GM12878 (cell line): Measurements from ENCODE around the gene SNRPA. TPM values are rescaled to one million over a fixed set of nuclear protein-coding genes. Genes with fewer than 3 reads are reported as not detected.

Source experiments
- ATF2 ChIP-seq: IDR thresholded peaks from 2 replicates; pipeline ENCODE4 v1.6.1; 2012; ENCODE audit warnings: low read length, inconsistent platforms
- ATF7 ChIP-seq: fragments of 450-650 bp; IDR thresholded peaks from 2 replicates; pipeline ENCODE4 v1.6.1; 2016; ENCODE audit warnings: low read depth, mild to moderate bottlenecking
- BCL11A ChIP-seq: IDR thresholded peaks from 2 replicates; pipeline ENCODE4 v1.6.1; 2011; ENCODE audit warnings: low read depth, low read length
- BCL3 ChIP-seq: IDR thresholded peaks from 2 replicates; pipeline ENCODE4 v1.6.1; 2011; ENCODE audit warnings: borderline replicate concordance, low read depth, mild to moderate bottlenecking, moderate library complexity, low read length; ENCODE audit not compliant: insufficient read depth, poor library complexity, severe bottlenecking
- BMI1 ChIP-seq: fragments of 450-650 bp; IDR thresholded peaks from 2 replicates; pipeline ENCODE4 v1.6.1; 2016; ENCODE audit warnings: mild to moderate bottlenecking, moderate library complexity, borderline replicate concordance
- CEBPB ChIP-seq, 2 experiments: fragments of 150-350 bp in 1 of 2; IDR thresholded peaks; 2 replicates each; pipeline ENCODE4 v1.6.1; 2012 to 2014; ENCODE audit warnings: low read depth in 2 of 2, low read length in 2 of 2, borderline replicate concordance in 1 of 2, inconsistent platforms in 1 of 2
- CTCF ChIP-seq, 3 experiments: IDR thresholded peaks in 2 of 3; conservative IDR thresholded peaks in 1 of 3; 2 replicates each; pipeline ENCODE4 v1.5.1; 2011; ENCODE audit warnings: low read depth in 3 of 3, low read length in 3 of 3, mild to moderate bottlenecking in 3 of 3, control low read depth in 2 of 3, moderate library complexity in 2 of 3, inconsistent platforms in 1 of 3, mixed read lengths in 1 of 3; ENCODE audit not compliant: control insufficient read depth in 2 of 3, insufficient read depth in 1 of 3; ENCODE audit errors: extremely low read depth in 1 of 3
- ETV6 ChIP-seq, 2 experiments: fragments of 450-650 bp in 1 of 2; IDR thresholded peaks in 1 of 2; conservative IDR thresholded peaks in 1 of 2; 2 replicates each; pipeline ENCODE4 v1.6.1; 2014; ENCODE audit warnings: antibody characterized with exemption in 1 of 2, borderline replicate concordance in 1 of 2, low read depth in 1 of 2, mild to moderate bottlenecking in 1 of 2, moderate library complexity in 1 of 2
- HDGF ChIP-seq: fragments of 450-650 bp; IDR thresholded peaks from 2 replicates; pipeline ENCODE4 v1.6.1; 2016; ENCODE audit warnings: antibody characterized with exemption
- LARP7 ChIP-seq: fragments of 450-650 bp; IDR thresholded peaks from 2 replicates; pipeline ENCODE4 v1.6.1; 2017; ENCODE audit warnings: mild to moderate bottlenecking
- MAX ChIP-seq: IDR thresholded peaks from 2 replicates; pipeline ENCODE4 v1.6.1; 2012; ENCODE audit warnings: low read depth, low read length, improper control_type of control experiment
- NFXL1 ChIP-seq: fragments of 450-650 bp; IDR thresholded peaks from 2 replicates; pipeline ENCODE4 v1.6.1; 2017; ENCODE audit warnings: antibody characterized with exemption, mild to moderate bottlenecking, borderline replicate concordance
- NR2F1 ChIP-seq: fragments of 450-650 bp; conservative IDR thresholded peaks from 2 replicates; pipeline ENCODE4 v1.6.1; 2017; ENCODE audit warnings: mild to moderate bottlenecking
- NRF1 ChIP-seq: conservative IDR thresholded peaks from 2 replicates; pipeline ENCODE4 v1.6.1; 2011; ENCODE audit warnings: mild to moderate bottlenecking, low read depth, low read length, improper control_type of control experiment
- PAX8 ChIP-seq: fragments of 450-650 bp; IDR thresholded peaks from 2 replicates; pipeline ENCODE4 v1.6.1; 2017; ENCODE audit warnings: mild to moderate bottlenecking, moderate library complexity
- PML ChIP-seq: IDR thresholded peaks from 2 replicates; pipeline ENCODE4 v1.6.1; 2012; ENCODE audit warnings: low read length, inconsistent platforms
- RBBP5 ChIP-seq: fragments of 200-600 bp; sonication (generic); conservative IDR thresholded peaks from 2 replicates; pipeline ENCODE4 v1.6.1; 2016
- RCOR1 ChIP-seq: conservative IDR thresholded peaks from 2 replicates; pipeline ENCODE4 v1.6.1; 2012; ENCODE audit warnings: low read depth, low read length, improper control_type of control experiment
- SIN3A ChIP-seq: IDR thresholded peaks from 2 replicates; pipeline ENCODE4 v1.6.1; 2012; ENCODE audit warnings: low read depth, low read length, improper control_type of control experiment
- SIX5 ChIP-seq: IDR thresholded peaks from 2 replicates; pipeline ENCODE4 v1.6.1; 2011; ENCODE audit warnings: mild to moderate bottlenecking, low read depth, low read length, moderate library complexity; ENCODE audit not compliant: severe bottlenecking
- SRF ChIP-seq, 2 experiments: IDR thresholded peaks; 2 replicates each; pipeline ENCODE4 v1.6.1; 2011; ENCODE audit warnings: low read depth in 2 of 2, low read length in 2 of 2, mild to moderate bottlenecking in 1 of 2, moderate library complexity in 1 of 2
- TAF1 ChIP-seq: IDR thresholded peaks from 2 replicates; pipeline ENCODE4 v1.6.1; 2011; ENCODE audit warnings: mild to moderate bottlenecking, low read depth, low read length, borderline replicate concordance
- USF2 ChIP-seq: IDR thresholded peaks from 2 replicates; pipeline ENCODE4 v1.6.1; 2011; ENCODE audit warnings: low read depth, low read length, improper control_type of control experiment, borderline replicate concordance
- YBX1 ChIP-seq: fragments of 450-650 bp; IDR thresholded peaks from 2 replicates; pipeline ENCODE4 v1.6.1; 2016; ENCODE audit warnings: antibody characterized with exemption
- ZNF622 ChIP-seq: fragments of 450-650 bp; IDR thresholded peaks from 2 replicates; pipeline ENCODE4 v1.6.1; 2017; ENCODE audit warnings: mild to moderate bottlenecking, inconsistent platforms
- ZSCAN29 ChIP-seq: fragments of 450-650 bp; IDR thresholded peaks from 2 replicates; pipeline ENCODE4 v1.6.1; 2017; ENCODE audit warnings: mild to moderate bottlenecking, moderate library complexity
- polyA plus RNA-seq, 11 experiments: library from polyadenylated mRNA; depleted of rRNA in 4 of 11; unstranded in 6 of 11; stranded (reverse) in 5 of 11; fragments of >200 nt; fragmentation: Nextera tagmentation in 4 of 11; fragmentation: Illumina TruSeq in 1 of 11; extraction: Ambion mirVana in 4 of 11; extraction: Trizol in 1 of 11; gene quantifications; 1 replicate in 1 of 11; 2 replicates in 10 of 11; pipeline versions ENCODE4 v1.2.1 to v1.2.3, GENCODE V29; 2011 to 2016; ENCODE audit warnings: inconsistent platforms in 2 of 11, missing spikeins in 2 of 11, low read depth in 1 of 11
- total RNA-seq, 4 experiments: library from RNA; depleted of rRNA in 3 of 4; stranded (reverse); fragments of >200 nt in 3 of 4; fragmentation: Illumina TruSeq in 1 of 4; extraction: Trizol in 1 of 4; gene quantifications; 2 replicates each; pipeline versions ENCODE4 v1.2.1 to v1.2.3, GENCODE V29; 2013 to 2021

Gene SNRPA
- total and polyA plus RNA-seq, 10 of the 15 experiments (the other 5 are each of a cell fraction or from before 2014, with no cell fraction given), result 14.8 to 299 (median 202) TPM

GRCh38 chr19:40716482-40717324 lies 34.3 kb upstream of the SNRPA start, which contains the start of the genes COQ8B and ITPKC (continued):
- TF ChIP-seq NFXL1, result no peak
- TF ChIP-seq YBX1, result no peak
- peak; percentile 71 for TF ChIP-seq NR2F1
- peak; percentile 74 for TF ChIP-seq SIN3A
- TF ChIP-seq NRF1, result no peak
- peak; percentile 95 for TF ChIP-seq LARP7
- no peak for TF ChIP-seq ETV6 (conservative IDR thresholded peaks at IDR 0.05 in 1 of 2, IDR thresholded peaks at IDR 0.05 in 1 of 2; ENCODE audit: borderline replicate concordance in 1 of 2, low read depth in 1 of 2)
- TF ChIP-seq ATF2, result no peak
- no peak for TF ChIP-seq BCL3
- no peak for TF ChIP-seq RBBP5
- TF ChIP-seq CEBPB (IDR thresholded peaks at IDR 0.05; ENCODE audit: borderline replicate concordance in 1 of 2, low read depth in 2 of 2, low read length in 2 of 2), result no peak
- no peak; the same call in 1 of the 2 replicates for TF ChIP-seq PML
- peak; percentile 10; the same call in 1 of the 2 replicates for TF ChIP-seq TAF1
- no peak for TF ChIP-seq BMI1
- TF ChIP-seq RCOR1, result no peak
- TF ChIP-seq PAX8, result no peak
- no peak for TF ChIP-seq ZNF622
- no peak for TF ChIP-seq CTCF (IDR thresholded peaks at IDR 0.05 in 2 of 3, conservative IDR thresholded peaks at IDR 0.05 in 1 of 3; ENCODE audit: control insufficient read depth in 2 of 3, extremely low read depth in 1 of 3, insufficient read depth in 1 of 3, low read depth in 3 of 3, low read length in 3 of 3)
- TF ChIP-seq SIX5, result no peak
- TF ChIP-seq HDGF, result peak; percentile 87
- TF ChIP-seq ATF7, result peak; percentile 41; the same call in 1 of the 2 replicates
- TF ChIP-seq USF2, result no peak
- TF ChIP-seq BCL11A, result no peak
- no peak for TF ChIP-seq ZSCAN29
- TF ChIP-seq MAX, result peak; percentile 24; the same call in 1 of the 2 replicates
- no peak for TF ChIP-seq SRF (IDR thresholded peaks at IDR 0.05; ENCODE audit: low read depth in 2 of 2, low read length in 2 of 2)
